Endothelial cell of umbilical vein (primary cell): ENCODE measurements around the gene CALN1. TPM values are rescaled to one million over a fixed set of nuclear protein-coding genes. Genes with fewer than 3 reads are reported as not detected.

Source experiments
- BruUV-seq: library from RNA; stranded (reverse); fragments of 400-500 nt; replicated peaks from 2 replicates; lab custom pipeline; 2021; lab: Mats Ljungman, UMichigan
- CTCF ChIA-PET: fragments of 300-600, 350-600 bp; sonication (Branson Sonifier 250); formaldehyde crosslinking; loops from one replicate; lab custom pipeline; 2021; ENCODE audit warnings: antibody characterized with exemption, inconsistent platforms; lab: Charles Lee
- POLR2A ChIA-PET: fragments of 300-600, 350-600 bp; sonication (Branson Sonifier 250); formaldehyde crosslinking; loops from one replicate; lab custom pipeline; 2021; ENCODE audit warnings: antibody characterized with exemption, inconsistent platforms; lab: Charles Lee
- DNase-seq: peaks from one replicate; pipeline ENCODE4 v3.0.0-alpha.2; 2011; ENCODE audit warnings: low read depth, low spot score
- FAIRE-seq: peaks from 2 replicates; lab custom pipeline; 2011; peaks lifted over from hg19 to GRCh38; lab: Jason Lieb, UNC
- H2AFZ ChIP-seq: 2 replicates; pipeline ENCODE4 v1.6.0; 2012; ENCODE audit warnings: low read depth, low read length, control low read depth, inconsistent platforms
- H3K27ac ChIP-seq: 2 replicates; pipeline ENCODE4 v1.5.1; 2011; ENCODE audit warnings: low read depth, mild to moderate bottlenecking, control low read depth, low read length, moderate library complexity; ENCODE audit not compliant: insufficient read depth
- H3K27me3 ChIP-seq, 2 experiments: 2 replicates each; pipeline versions ENCODE4 v1.6.0 to v1.6.1; 2011; ENCODE audit warnings: low read length in 2 of 2, mixed read lengths in 1 of 2; ENCODE audit not compliant: control insufficient read depth in 2 of 2, insufficient read depth in 2 of 2
- H3K36me3 ChIP-seq, 2 experiments: 2 replicates in 1 of 2; 3 replicates in 1 of 2; pipeline ENCODE4 v1.5.1; 2011; ENCODE audit warnings: low read length in 2 of 2, mild to moderate bottlenecking in 1 of 2, moderate library complexity in 1 of 2; ENCODE audit not compliant: control insufficient read depth in 2 of 2, insufficient read depth in 2 of 2; ENCODE audit errors: extremely low read depth in 1 of 2
- H3K4me1 ChIP-seq: 3 replicates; pipeline ENCODE4 v1.5.1; 2011; ENCODE audit warnings: mild to moderate bottlenecking, low read length; ENCODE audit not compliant: control insufficient read depth, insufficient read depth; ENCODE audit errors: extremely low read depth
- H3K4me2 ChIP-seq: 2 replicates; pipeline ENCODE4 v1.6.1; 2011; ENCODE audit warnings: low read length, control low read depth, mixed read lengths; ENCODE audit not compliant: insufficient read depth
- H3K4me3 ChIP-seq, 3 experiments: fragments of 200-600 bp in 1 of 3; sonication (generic), shearing (Covaris generic) in 1 of 3; replicated peaks in 1 of 3; 2 replicates each; pipeline ENCODE4 v1.5.1; 2011 to 2016; ENCODE audit warnings: control low read depth in 3 of 3, low read length in 3 of 3, mild to moderate bottlenecking in 2 of 3, inconsistent platforms in 1 of 3, low read depth in 1 of 3, moderate library complexity in 1 of 3; ENCODE audit not compliant: insufficient read depth in 1 of 3
- H3K79me2 ChIP-seq: 2 replicates; pipeline ENCODE4 v1.6.0; 2012; ENCODE audit warnings: low read length, inconsistent platforms; ENCODE audit not compliant: control insufficient read depth, insufficient read depth
- H3K9ac ChIP-seq: replicated peaks from 2 replicates; pipeline ENCODE3; 2011; ENCODE audit warnings: low read length, control low read depth; ENCODE audit not compliant: insufficient read depth; ENCODE audit errors: extremely low read depth
- H3K9me1 ChIP-seq: replicated peaks from 3 replicates; pipeline ENCODE4 v1.6.0; 2011; ENCODE audit warnings: mild to moderate bottlenecking, low read length; ENCODE audit not compliant: control insufficient read depth, insufficient read depth; ENCODE audit errors: extremely low read depth
- H3K9me3 ChIP-seq: replicated peaks from 2 replicates; pipeline ENCODE4 v1.5.1; 2012; ENCODE audit warnings: low read length, inconsistent platforms; ENCODE audit not compliant: control insufficient read depth, insufficient read depth
- H4K20me1 ChIP-seq: replicated peaks from 2 replicates; pipeline ENCODE3; 2011; ENCODE audit warnings: mild to moderate bottlenecking, low read length; ENCODE audit not compliant: control insufficient read depth, insufficient read depth; ENCODE audit errors: extremely low read depth
- EZH2 ChIP-seq: IDR thresholded peaks from 2 replicates; pipeline ENCODE4 v1.6.1; 2012; ENCODE audit warnings: borderline replicate concordance, low read depth, mild to moderate bottlenecking, moderate library complexity, low read length, inconsistent platforms; ENCODE audit not compliant: severe bottlenecking
- FOS ChIP-seq: IDR thresholded peaks from 2 replicates; pipeline ENCODE4 v1.6.1; 2011; ENCODE audit warnings: mild to moderate bottlenecking, low read length, moderate library complexity, borderline replicate concordance; ENCODE audit not compliant: insufficient read depth
- MYC ChIP-seq: IDR thresholded peaks from one replicate; pipeline ENCODE4 v1.6.1; 2011; ENCODE audit warnings: mild to moderate bottlenecking, low read depth, low read length
- POLR2A ChIP-seq: IDR thresholded peaks from 2 replicates; pipeline ENCODE4 v1.6.1; 2012; ENCODE audit warnings: low read depth, mild to moderate bottlenecking, control low read depth, low read length
- POLR2AphosphoS5 ChIP-seq: IDR thresholded peaks from 2 replicates; pipeline ENCODE4 v1.6.1; 2012; ENCODE audit warnings: low read depth, mild to moderate bottlenecking, control low read depth, low read length, moderate library complexity; ENCODE audit not compliant: insufficient read depth
- dilution Hi-C: fragments of 300-500 bp; cut with MboI; formaldehyde crosslinking; loops from one replicate; pipeline ENCODE4 v1.15.0; 2019; ENCODE audit warnings: low sequenced_read_pairs; ENCODE audit not compliant: extremely low pct_ligation_motif_present
- intact Hi-C: fragments of 100-400 bp; cut with micrococcal nuclease; formaldehyde crosslinking; loops from one replicate; pipeline ENCODE4 v1.10.0; 2022
- polyA plus RNA-seq, 4 experiments: library from polyadenylated mRNA; depleted of rRNA in 3 of 4; stranded (reverse) in 3 of 4; unstranded in 1 of 4; fragments of >200 nt; gene quantifications; 2 replicates each; pipeline versions ENCODE4 v1.2.1 to v1.2.3, GENCODE V29; 2011 to 2012; ENCODE audit warnings: missing spikeins in 1 of 4
- total RNA-seq: library from RNA; stranded (reverse); gene quantifications from 2 replicates; pipeline ENCODE4 v1.2.3, GENCODE V29; 2021
- TF ChIP-seq, protein P1 (sequence below), 2 donors: IDR thresholded peaks; 1 replicate in 1 of 2; 2 replicates in 1 of 2; pipeline ENCODE4 v1.5.1; 2011; ENCODE audit warnings: low read length in 2 of 2, mild to moderate bottlenecking in 2 of 2, moderate library complexity in 2 of 2, control low read depth in 1 of 2, inconsistent platforms in 1 of 2, low read depth in 1 of 2; ENCODE audit not compliant: insufficient read depth in 1 of 2; ENCODE audit errors: extremely low read depth in 1 of 2

The CALN1 gene
- total and polyA plus RNA-seq, 2 donors (not counting 3 experiments of a cell fraction or from before 2014, with no cell fraction given) = not detected

DNA sequence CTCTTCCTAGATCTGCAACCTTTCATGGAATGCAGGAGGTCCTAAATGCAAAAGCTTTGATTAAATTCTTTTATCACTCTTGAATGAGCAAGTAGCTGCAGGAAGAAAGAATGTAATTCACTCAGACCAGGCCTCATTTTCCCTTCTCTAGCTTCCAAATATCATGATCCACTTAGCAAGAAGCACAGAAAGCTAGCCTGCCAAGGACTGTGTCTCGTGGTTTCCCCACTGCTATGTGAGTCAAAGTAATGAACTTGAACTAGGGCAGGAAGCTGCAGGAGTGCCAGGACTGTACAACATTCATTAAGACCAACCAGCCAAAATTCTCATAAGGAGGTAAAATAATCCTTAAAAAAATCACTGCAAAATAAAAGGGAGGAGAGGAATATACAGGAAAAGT lies 379.2 kb downstream of the CALN1 start:
- CTCF ChIA-PET = no interaction called here
- no peak for DNase-seq

DNA sequence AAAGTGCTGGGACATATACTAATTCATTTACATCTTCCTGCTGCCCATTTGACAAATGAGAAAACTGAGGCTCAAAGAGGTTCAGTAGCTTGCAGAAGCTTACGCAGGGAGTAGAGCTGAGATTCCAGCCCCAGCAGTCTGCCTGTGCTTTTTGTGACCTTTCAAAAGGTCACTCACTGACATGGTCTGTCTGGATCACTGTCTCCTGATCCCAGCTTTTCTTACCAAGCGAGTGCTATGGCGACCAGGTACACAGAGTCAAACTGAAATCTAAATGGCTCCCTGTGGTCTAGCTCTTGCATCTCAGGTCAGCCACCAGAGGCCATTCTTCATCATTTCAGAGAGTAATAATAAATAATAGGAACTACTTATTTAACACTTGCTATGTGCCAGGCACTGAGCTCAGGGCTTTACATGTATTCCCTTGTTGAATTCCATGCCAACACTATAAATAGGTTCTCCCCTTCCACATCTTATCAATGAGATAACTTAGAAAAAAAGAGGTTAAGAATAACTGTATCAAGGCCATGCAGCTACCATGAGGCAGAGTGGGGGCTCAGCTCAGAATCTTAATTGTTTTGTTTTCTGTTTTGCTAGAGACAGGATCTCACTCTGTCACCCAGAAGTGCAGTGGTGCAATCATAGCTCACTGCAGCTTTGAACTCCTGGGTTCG lies 381.0 kb downstream of the CALN1 start:
- FAIRE-seq = no peak
- H4K20me1 ChIP-seq = no peaks in the 10 kb centered on the region
- DNase-seq = no peak
- no peaks in the 10 kb centered on the region for H3K4me1 ChIP-seq
- intact Hi-C loops (no loop called here), dilution Hi-C loops (no loop called here)
- ChIA-PET POLR2A (no interaction called here), CTCF (no interaction called here)
- no TSS peak for BruUV-seq
- H3K36me3 ChIP-seq = no peaks in the 10 kb centered on the region
- H3K79me2 ChIP-seq = no peaks in the 10 kb centered on the region
- no peak overlapping the region for H3K4me2 ChIP-seq
- H3K9ac ChIP-seq = no peak overlapping the region
- H3K9me1 ChIP-seq = no peaks in the 10 kb centered on the region
- peaks cover 7% of the 10 kb centered on the region for H3K9me3 ChIP-seq
- no peak overlapping the region for H3K27ac ChIP-seq
- no peak for TF ChIP-seq EZH2
- no peak for TF ChIP-seq POLR2AphosphoS5
- no peak for TF ChIP-seq POLR2A
- TF ChIP-seq FOS = no peak
- no peak overlapping the region for H3K4me3 ChIP-seq
- H2AFZ ChIP-seq = no peak overlapping the region
- H3K27me3 ChIP-seq = no peaks in the 10 kb centered on the region

More for the DNA sequence above, 379.2 kb downstream of the CALN1 start:
- no peak for FAIRE-seq
- H3K27ac ChIP-seq = no peak overlapping the region
- H3K9ac ChIP-seq = no peak overlapping the region
- no peak overlapping the region for H3K4me2 ChIP-seq
- no peak overlapping the region for H3K4me3 ChIP-seq
- no peaks in the 10 kb centered on the region for H3K9me1 ChIP-seq
- dilution Hi-C loops (no loop called here), intact Hi-C loops (no loop called here)
- H3K9me3 ChIP-seq = peaks cover 7% of the 10 kb centered on the region
- no peaks in the 10 kb centered on the region for H3K36me3 ChIP-seq
- H3K4me1 ChIP-seq = no peaks in the 10 kb centered on the region
- no TSS peak for BruUV-seq
- POLR2A ChIA-PET = no interaction called here
- no peaks in the 10 kb centered on the region for H3K27me3 ChIP-seq
- no peaks in the 10 kb centered on the region for H4K20me1 ChIP-seq
- TF ChIP-seq, protein P1, sequence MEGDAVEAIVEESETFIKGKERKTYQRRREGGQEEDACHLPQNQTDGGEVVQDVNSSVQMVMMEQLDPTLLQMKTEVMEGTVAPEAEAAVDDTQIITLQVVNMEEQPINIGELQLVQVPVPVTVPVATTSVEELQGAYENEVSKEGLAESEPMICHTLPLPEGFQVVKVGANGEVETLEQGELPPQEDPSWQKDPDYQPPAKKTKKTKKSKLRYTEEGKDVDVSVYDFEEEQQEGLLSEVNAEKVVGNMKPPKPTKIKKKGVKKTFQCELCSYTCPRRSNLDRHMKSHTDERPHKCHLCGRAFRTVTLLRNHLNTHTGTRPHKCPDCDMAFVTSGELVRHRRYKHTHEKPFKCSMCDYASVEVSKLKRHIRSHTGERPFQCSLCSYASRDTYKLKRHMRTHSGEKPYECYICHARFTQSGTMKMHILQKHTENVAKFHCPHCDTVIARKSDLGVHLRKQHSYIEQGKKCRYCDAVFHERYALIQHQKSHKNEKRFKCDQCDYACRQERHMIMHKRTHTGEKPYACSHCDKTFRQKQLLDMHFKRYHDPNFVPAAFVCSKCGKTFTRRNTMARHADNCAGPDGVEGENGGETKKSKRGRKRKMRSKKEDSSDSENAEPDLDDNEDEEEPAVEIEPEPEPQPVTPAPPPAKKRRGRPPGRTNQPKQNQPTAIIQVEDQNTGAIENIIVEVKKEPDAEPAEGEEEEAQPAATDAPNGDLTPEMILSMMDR (IDR thresholded peaks at IDR 0.05; ENCODE audit: extremely low read depth in 1 of 2, insufficient read depth in 1 of 2, low read depth in 1 of 2, low read length in 2 of 2) = no peak
- TF ChIP-seq MYC = no peak
- H3K79me2 ChIP-seq = no peaks in the 10 kb centered on the region
- no peak overlapping the region for H2AFZ ChIP-seq
